ENCODE data around the gene CD80. TPM values are rescaled to one million over a fixed set of nuclear protein-coding genes. Genes with fewer than 3 reads are reported as not detected.

Gene CD80
- total RNA-seq, 1 experiment from 2014 or later, result not detected

DNA sequence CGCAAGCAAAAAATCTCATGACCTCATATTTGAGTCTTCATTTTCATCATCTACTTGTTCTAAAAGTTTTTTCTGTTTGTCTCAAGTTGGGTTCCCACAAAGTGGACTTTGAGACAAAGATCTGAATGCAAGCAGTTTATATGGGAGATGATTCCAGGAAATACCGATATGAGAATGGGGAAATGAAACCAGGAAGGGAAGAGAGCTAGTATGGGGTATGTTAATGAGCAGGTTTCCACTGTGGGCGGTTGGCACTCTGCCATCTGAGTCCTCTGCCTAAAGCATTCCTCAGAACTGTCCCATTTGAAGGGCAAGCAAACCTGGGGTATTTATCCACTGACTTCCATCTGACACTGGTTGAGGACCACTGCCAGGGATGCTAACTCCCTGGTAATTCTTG lies 28.7 kb upstream of the CD80 start:
- no peak overlapping the region for H3K9ac ChIP-seq (ENCODE audit: low read length)
- CTCF ChIA-PET, result no interaction called here
- H3K4me3 ChIP-seq (replicated peaks in 1 of 2; ENCODE audit: low read depth in 1 of 2, low read length in 2 of 2), result no peak overlapping the region
- H3K9me2 ChIP-seq (ENCODE audit: insufficient read depth), result no peaks in the 10 kb centered on the region
- DNase-seq (ENCODE audit: low read depth, low spot score), result no peak
- RAD21 ChIA-PET (ENCODE audit: low non-redundant PET in 1 of 2, low total read pairs in 2 of 2, uncharacterized antibody in 2 of 2, unreplicated experiment in 2 of 2), result no interaction called here
- POLR2A ChIA-PET, result interaction anchor here (1.1 kb wide), 1 partner anchor 12 kb away, joined by 4 read pairs; no protein-coding TSS in a partner anchor
- no peaks in the 10 kb centered on the region for H3K36me3 ChIP-seq (ENCODE audit: control insufficient read depth in 1 of 2, insufficient read depth in 2 of 2, low read length in 2 of 2)
- no TSS peak for BruUV-seq (replicated peaks)
- H4K20me1 ChIP-seq (ENCODE audit: insufficient read depth), result no peaks in the 10 kb centered on the region
- no peaks in the 10 kb centered on the region for H3K9me3 ChIP-seq (ENCODE audit: control insufficient read depth in 1 of 2, insufficient read depth in 1 of 2, low read depth in 1 of 2, low read length in 2 of 2)
- intact Hi-C loops (cut with micrococcal nuclease), result no loop called here
- H2AFZ ChIP-seq (ENCODE audit: low read depth, low read length, poor library complexity, severe bottlenecking), result no peak overlapping the region
- H3K27me3 ChIP-seq (ENCODE audit: insufficient read depth, low read length), result 0 out of 2 replicates have a peak, but pooled peaks cover 8% of the 10 kb centered on the region
- no peak overlapping the region for H3K4me2 ChIP-seq (ENCODE audit: low read length)
- TF ChIP-seq ATF3 (IDR thresholded peaks at IDR 0.05) (no peak), JUND (IDR thresholded peaks at IDR 0.05) (no peak), EZH2phosphoT487 (IDR thresholded peaks at IDR 0.05; ENCODE audit: borderline replicate concordance) (no peak), RAD21 (IDR thresholded peaks at IDR 0.05; ENCODE audit: low read depth) (no peak), ZBTB33 (IDR thresholded peaks at IDR 0.05; ENCODE audit: extremely low read depth, insufficient replicate concordance, low read length) (no peak)
- no peak overlapping the region for H3K27ac ChIP-seq (ENCODE audit: low read depth, low read length)
- H3K4me1 ChIP-seq (ENCODE audit: control insufficient read depth in 1 of 2, insufficient read depth in 2 of 2, low read length in 2 of 2), result no peaks in the 10 kb centered on the region
- no peaks in the 10 kb centered on the region for H3K79me2 ChIP-seq (ENCODE audit: insufficient read depth, low read length)
- ATAC-seq, result no peak

DNA sequence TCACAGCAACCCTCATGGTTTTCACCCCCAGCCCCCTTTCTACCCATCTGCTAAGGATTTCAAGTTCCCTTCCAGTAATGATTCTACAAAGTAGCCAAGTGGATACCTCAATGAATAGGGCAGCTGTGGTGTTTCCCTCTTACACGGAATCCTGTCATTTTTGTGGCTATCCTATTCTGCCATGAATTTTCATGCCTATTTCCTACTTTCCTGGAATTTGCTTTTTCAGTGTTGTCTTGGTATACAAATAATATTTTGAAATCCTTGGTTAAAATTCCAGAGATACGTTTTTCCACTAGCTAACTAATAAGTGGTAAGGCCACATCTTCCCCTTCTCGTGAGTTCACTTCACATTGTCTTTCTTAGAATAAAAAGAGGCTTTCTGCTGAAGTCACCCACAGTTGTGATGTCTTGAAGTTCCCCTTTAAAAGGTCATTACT lies 27.3 kb upstream of the CD80 start:
- Histone ChIP-seq H3K27ac (ENCODE audit: low read depth, low read length) (no peak overlapping the region), H3K9me2 (ENCODE audit: insufficient read depth) (no peaks in the 10 kb centered on the region), H2AFZ (ENCODE audit: low read depth, low read length, poor library complexity, severe bottlenecking) (no peak overlapping the region), H4K20me1 (ENCODE audit: insufficient read depth) (no peaks in the 10 kb centered on the region), H3K9ac (ENCODE audit: low read length) (no peak overlapping the region), H3K36me3 (ENCODE audit: control insufficient read depth in 1 of 2, insufficient read depth in 2 of 2, low read length in 2 of 2) (no peaks in the 10 kb centered on the region), H3K79me2 (ENCODE audit: insufficient read depth, low read length) (no peaks in the 10 kb centered on the region), H3K4me1 (ENCODE audit: control insufficient read depth in 1 of 2, insufficient read depth in 2 of 2, low read length in 2 of 2) (no peaks in the 10 kb centered on the region), H3K4me3 (replicated peaks in 1 of 2; ENCODE audit: low read depth in 1 of 2, low read length in 2 of 2) (no peak overlapping the region), H3K4me2 (ENCODE audit: low read length) (no peak overlapping the region), H3K27me3 (ENCODE audit: insufficient read depth, low read length) (0 out of 2 replicates have a peak, but pooled peaks cover 8% of the 10 kb centered on the region), H3K9me3 (ENCODE audit: control insufficient read depth in 1 of 2, insufficient read depth in 1 of 2, low read depth in 1 of 2, low read length in 2 of 2) (no peaks in the 10 kb centered on the region)
- BruUV-seq (replicated peaks), result no TSS peak
- TF ChIP-seq CEBPB (IDR thresholded peaks at IDR 0.05; ENCODE audit: low read depth) (no peak), REST (IDR thresholded peaks at IDR 0.05; ENCODE audit: low read depth) (no peak), ELF1 (IDR thresholded peaks at IDR 0.05; ENCODE audit: borderline replicate concordance, low read depth) (no peak), SRF (IDR thresholded peaks at IDR 0.05; ENCODE audit: low read depth) (no peak)
- intact Hi-C loops (cut with micrococcal nuclease), result no loop called here
- ATAC-seq (no peak), DNase-seq (ENCODE audit: low read depth, low spot score) (no peak)
- RAD21 ChIA-PET (ENCODE audit: low non-redundant PET in 1 of 2, low total read pairs in 2 of 2, uncharacterized antibody in 2 of 2, unreplicated experiment in 2 of 2), result no interaction called here
- POLR2A ChIA-PET, result no interaction called here
- CTCF ChIA-PET, result no interaction called here
